Parathyroid adenoma (tissue), 2 donors: ENCODE data around the gene TBC1D16.

Experiments
- H2AFZ ChIP-seq: fragments of 300-600 bp; sonication (generic); one replicate; pipeline ENCODE4 v1.7.0; 2017; ENCODE audit warnings: antibody characterized with exemption, mild to moderate bottlenecking
- H3K27ac ChIP-seq: fragments of 300-600 bp; sonication (generic); one replicate; pipeline ENCODE4 v1.7.0; 2017
- H3K27me3 ChIP-seq: fragments of 300-600 bp; sonication (generic); one replicate; pipeline ENCODE4 v1.7.0; 2017; ENCODE audit warnings: low read length; ENCODE audit not compliant: control insufficient read depth, insufficient read depth
- H3K36me3 ChIP-seq: fragments of 300-600 bp; sonication (generic); one replicate; pipeline ENCODE4 v1.7.0; 2017; ENCODE audit warnings: low read length; ENCODE audit not compliant: control insufficient read depth, insufficient read depth
- H3K4me1 ChIP-seq: fragments of 300-600 bp; sonication (generic); one replicate; pipeline ENCODE4 v1.7.0; 2017; ENCODE audit warnings: control low read depth
- H3K4me2 ChIP-seq: fragments of 300-600 bp; sonication (generic); one replicate; pipeline ENCODE4 v1.7.0; 2017; ENCODE audit warnings: low read length
- H3K4me3 ChIP-seq: fragments of 300-600 bp; sonication (generic); one replicate; pipeline ENCODE4 v1.7.0; 2017; ENCODE audit warnings: low read depth, low read length
- H3K79me2 ChIP-seq: fragments of 300-600 bp; sonication (generic); one replicate; pipeline ENCODE4 v1.7.0; 2017; ENCODE audit warnings: control low read depth
- H3K9ac ChIP-seq: fragments of 300-600 bp; sonication (generic); one replicate; pipeline ENCODE4 v1.7.0; 2017; ENCODE audit warnings: mild to moderate bottlenecking
- H3K9me3 ChIP-seq: fragments of 300-600 bp; sonication (generic); one replicate; pipeline ENCODE4 v1.7.0; 2017; ENCODE audit warnings: low read length; ENCODE audit not compliant: control insufficient read depth
- CTCF ChIP-seq: fragments of 300-600 bp; sonication (generic); IDR thresholded peaks from one replicate; pipeline ENCODE4 v1.7.0; 2017; ENCODE audit warnings: antibody characterized with exemption, mild to moderate bottlenecking
- donor health status: primary hyperparathyroidism.

TBC1D16 gene

GRCh38 chr17:79919164-79919585, 116.5 kb downstream of the TBC1D16 start:
- H3K27me3 ChIP-seq: no peaks in the 10 kb centered on the region
- H3K9me3 ChIP-seq: no peaks in the 10 kb centered on the region
- no peak overlapping the region for H3K9ac ChIP-seq
- H3K4me2 ChIP-seq: no peak overlapping the region
- no peak overlapping the region for H3K4me3 ChIP-seq
- H3K36me3 ChIP-seq: no peaks in the 10 kb centered on the region
- no peaks in the 10 kb centered on the region for H3K4me1 ChIP-seq
- H3K79me2 ChIP-seq: no peaks in the 10 kb centered on the region
- no peak for TF ChIP-seq CTCF
- H3K27ac ChIP-seq: no peak overlapping the region
- H2AFZ ChIP-seq: no peak overlapping the region

- Histone ChIP-seq H3K9ac (no peak overlapping the region), H3K4me2 (no peak overlapping the region), H3K27me3 (no peaks in the 10 kb centered on the region), H2AFZ (no peak overlapping the region), H3K4me1 (no peaks in the 10 kb centered on the region), H3K36me3 (no peaks in the 10 kb centered on the region), H3K9me3 (no peaks in the 10 kb centered on the region), H3K27ac (no peak overlapping the region), H3K79me2 (no peaks in the 10 kb centered on the region), H3K4me3 (no peak overlapping the region)
- no peak for TF ChIP-seq CTCF
Measured at GRCh38 chr17:79918581-79919163, 117.0 kb downstream of the TBC1D16 start.

GRCh38 chr17:79917902-79918484, 117.7 kb downstream of the TBC1D16 start:
- Histone ChIP-seq H3K36me3 (no peaks in the 10 kb centered on the region), H3K4me2 (no peak overlapping the region), H3K27me3 (no peaks in the 10 kb centered on the region), H3K4me3 (no peak overlapping the region), H3K4me1 (no peaks in the 10 kb centered on the region), H3K27ac (no peak overlapping the region), H3K79me2 (no peaks in the 10 kb centered on the region), H2AFZ (no peak overlapping the region), H3K9ac (no peak overlapping the region), H3K9me3 (no peaks in the 10 kb centered on the region)
- no peak for TF ChIP-seq CTCF

- H3K27me3 ChIP-seq: no peaks in the 10 kb centered on the region
- H3K4me2 ChIP-seq: no peak overlapping the region
- H3K27ac ChIP-seq: no peak overlapping the region
- H3K36me3 ChIP-seq: no peaks in the 10 kb centered on the region
- no peaks in the 10 kb centered on the region for H3K4me1 ChIP-seq
- H3K79me2 ChIP-seq: no peaks in the 10 kb centered on the region
- H3K9ac ChIP-seq: no peak overlapping the region
- H3K9me3 ChIP-seq: no peaks in the 10 kb centered on the region
- H2AFZ ChIP-seq: no peak overlapping the region
- no peak for TF ChIP-seq CTCF
- no peak overlapping the region for H3K4me3 ChIP-seq
Measured at GRCh38 chr17:79916991-79917901, 118.4 kb downstream of the TBC1D16 start.
